Breast epithelium (tissue), 4 donors: ENCODE measurements around the gene FECH. TPM values are rescaled to one million over a fixed set of nuclear protein-coding genes. Genes with fewer than 3 reads are reported as not detected.

Experiments used
- DNase-seq, 2 donors: peaks; one replicate each; pipeline ENCODE4 v3.0.0-alpha.2; 2019; ENCODE audit warnings: low spot score in 2 of 2
- H3K27ac ChIP-seq, 2 donors: fragments of 200-600 bp; sonication (generic) in 1 of 2; one replicate each; pipeline ENCODE4 v1.5.1; 2016 to 2019; ENCODE audit warnings: mild to moderate bottlenecking in 1 of 2
- H3K27me3 ChIP-seq, 2 donors: fragments of 200-600 bp; sonication (generic) in 1 of 2; one replicate each; pipeline versions ENCODE4 v1.5.1 to v1.6.0; 2017 to 2019; ENCODE audit warnings: control low read depth in 1 of 2, mild to moderate bottlenecking in 1 of 2
- H3K36me3 ChIP-seq: fragments of 200-600 bp; one replicate; pipeline ENCODE4 v1.5.1; 2019
- H3K4me1 ChIP-seq, 2 donors: fragments of 200-600 bp; sonication (generic); one replicate each; pipeline ENCODE4 v1.5.1; 2016 to 2019; ENCODE audit warnings: control low read depth in 1 of 2
- H3K4me3 ChIP-seq, 3 donors: fragments of 200-600 bp; sonication (generic); 1 replicate in 2 of 3; 2 replicates in 1 of 3; pipeline ENCODE4 v1.5.1; 2016 to 2019; ENCODE audit warnings: mild to moderate bottlenecking in 3 of 3, moderate library complexity in 2 of 3
- H3K9me3 ChIP-seq, 2 donors: fragments of 200-600 bp; sonication (generic) in 1 of 2; one replicate each; pipeline ENCODE4 v1.5.1; 2016 to 2019; ENCODE audit warnings: control low read depth in 1 of 2
- POLR2A ChIP-seq: fragments of 450-650 bp; IDR thresholded peaks from one replicate; pipeline ENCODE4 v1.6.1; 2016; ENCODE audit warnings: antibody characterized with exemption, mild to moderate bottlenecking, moderate library complexity
- POLR2AphosphoS5 ChIP-seq, 3 donors: sonication (generic); formaldehyde crosslinking; IDR thresholded peaks; one replicate each; pipeline ENCODE4 v1.6.1; 2017; ENCODE audit warnings: antibody characterized with exemption in 3 of 3
- intact Hi-C: fragments of 100-400 bp; cut with DNase I; formaldehyde crosslinking; loops from one replicate; pipeline ENCODE4 v1.15.1; 2023; ENCODE audit warnings: low total_unique reads
- total RNA-seq, 3 donors: library from RNA; depleted of rRNA; stranded (reverse); fragments of >200 nt; gene quantifications; one replicate each; pipeline ENCODE4 v1.1.0, GENCODE V29; 2016
- TF ChIP-seq, protein P1 (sequence below), 3 donors: fragments of 450-650 bp; IDR thresholded peaks; one replicate each; pipeline ENCODE4 v1.5.1; 2016 to 2017; ENCODE audit warnings: antibody characterized with exemption in 3 of 3, mild to moderate bottlenecking in 3 of 3, moderate library complexity in 3 of 3

The FECH gene
- total RNA-seq, 3 donors from 2014 or later, result 31.1 to 40.2 (median 37.3) TPM

DNA sequence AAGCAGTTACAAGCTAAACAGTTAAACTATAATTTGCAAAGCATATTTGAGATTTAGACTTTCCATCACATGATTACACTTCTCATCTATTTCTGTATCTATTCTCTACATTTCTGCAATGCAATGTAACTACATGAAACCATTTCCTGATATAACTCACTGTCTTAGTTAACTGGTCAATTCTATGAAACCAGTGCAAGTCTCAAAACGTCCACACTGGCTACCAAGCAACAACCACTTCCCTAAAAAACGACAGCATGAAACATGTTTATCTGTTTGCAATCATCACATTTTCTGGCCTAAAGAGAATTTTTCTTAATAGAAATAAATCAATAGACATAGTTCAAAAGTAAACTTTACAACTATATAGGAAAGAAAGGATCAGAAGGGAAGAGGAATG is 17.4 kb downstream of the FECH start:
- peaks cover 4% of the 10 kb centered on the region for H3K36me3 ChIP-seq
- no peaks in the 10 kb centered on the region for H3K27me3 ChIP-seq
- H3K4me3 ChIP-seq, result no peak overlapping the region
- H3K9me3 ChIP-seq, result no peaks in the 10 kb centered on the region
- H3K4me1 ChIP-seq, result no peaks in the 10 kb centered on the region
- TF ChIP-seq, protein P1, sequence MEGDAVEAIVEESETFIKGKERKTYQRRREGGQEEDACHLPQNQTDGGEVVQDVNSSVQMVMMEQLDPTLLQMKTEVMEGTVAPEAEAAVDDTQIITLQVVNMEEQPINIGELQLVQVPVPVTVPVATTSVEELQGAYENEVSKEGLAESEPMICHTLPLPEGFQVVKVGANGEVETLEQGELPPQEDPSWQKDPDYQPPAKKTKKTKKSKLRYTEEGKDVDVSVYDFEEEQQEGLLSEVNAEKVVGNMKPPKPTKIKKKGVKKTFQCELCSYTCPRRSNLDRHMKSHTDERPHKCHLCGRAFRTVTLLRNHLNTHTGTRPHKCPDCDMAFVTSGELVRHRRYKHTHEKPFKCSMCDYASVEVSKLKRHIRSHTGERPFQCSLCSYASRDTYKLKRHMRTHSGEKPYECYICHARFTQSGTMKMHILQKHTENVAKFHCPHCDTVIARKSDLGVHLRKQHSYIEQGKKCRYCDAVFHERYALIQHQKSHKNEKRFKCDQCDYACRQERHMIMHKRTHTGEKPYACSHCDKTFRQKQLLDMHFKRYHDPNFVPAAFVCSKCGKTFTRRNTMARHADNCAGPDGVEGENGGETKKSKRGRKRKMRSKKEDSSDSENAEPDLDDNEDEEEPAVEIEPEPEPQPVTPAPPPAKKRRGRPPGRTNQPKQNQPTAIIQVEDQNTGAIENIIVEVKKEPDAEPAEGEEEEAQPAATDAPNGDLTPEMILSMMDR (IDR thresholded peaks at IDR 0.05), result no peak
- TF ChIP-seq POLR2A (no peak), POLR2AphosphoS5 (IDR thresholded peaks at IDR 0.05) (no peak)
- intact Hi-C loops, result no loop called here
- DNase-seq, result no peak
- no peak overlapping the region for H3K27ac ChIP-seq

GRCh38 chr18:57561728-57562423 is 24.6 kb downstream of the FECH start:
- H3K27me3 ChIP-seq, result no peaks in the 10 kb centered on the region
- H3K27ac ChIP-seq, result no peak overlapping the region
- DNase-seq, result no peak
- no peaks in the 10 kb centered on the region for H3K4me1 ChIP-seq
- intact Hi-C loops, result no loop called here
- H3K4me3 ChIP-seq, result no peak overlapping the region
- no peaks in the 10 kb centered on the region for H3K36me3 ChIP-seq
- H3K9me3 ChIP-seq, result no peaks in the 10 kb centered on the region
- TF ChIP-seq POLR2A (no peak), POLR2AphosphoS5 (IDR thresholded peaks at IDR 0.05) (no peak)
- TF ChIP-seq, protein P1 (IDR thresholded peaks at IDR 0.05), result peak; percentile 42 to 79 (median 51)

DNA sequence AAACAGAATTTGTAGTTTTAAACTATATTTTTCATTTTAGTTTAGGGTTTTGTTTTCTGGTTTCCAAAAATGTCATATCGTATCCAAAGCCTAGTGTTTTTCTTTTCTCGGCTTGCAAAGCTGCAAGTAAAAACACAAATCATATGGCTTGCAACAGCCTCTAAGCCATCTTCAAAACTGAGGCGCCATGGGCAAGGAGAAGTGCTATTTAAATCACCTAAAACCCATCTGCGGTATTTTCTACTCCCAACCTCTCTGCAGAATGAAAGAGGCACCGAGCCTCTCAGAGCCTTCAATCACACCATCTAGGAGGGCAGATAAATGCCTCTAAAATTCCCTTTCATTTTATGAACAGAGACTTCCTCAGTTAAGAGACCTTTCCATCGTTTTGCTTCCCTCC is 25.2 kb downstream of the FECH start:
- Histone ChIP-seq H3K4me3 (no peak overlapping the region), H3K4me1 (no peaks in the 10 kb centered on the region), H3K27me3 (no peaks in the 10 kb centered on the region), H3K9me3 (no peaks in the 10 kb centered on the region), H3K36me3 (no peaks in the 10 kb centered on the region), H3K27ac (no peak overlapping the region)
- TF ChIP-seq POLR2AphosphoS5 (IDR thresholded peaks at IDR 0.05), result no peak
- intact Hi-C loops, result no loop called here
- no peak for DNase-seq

DNA sequence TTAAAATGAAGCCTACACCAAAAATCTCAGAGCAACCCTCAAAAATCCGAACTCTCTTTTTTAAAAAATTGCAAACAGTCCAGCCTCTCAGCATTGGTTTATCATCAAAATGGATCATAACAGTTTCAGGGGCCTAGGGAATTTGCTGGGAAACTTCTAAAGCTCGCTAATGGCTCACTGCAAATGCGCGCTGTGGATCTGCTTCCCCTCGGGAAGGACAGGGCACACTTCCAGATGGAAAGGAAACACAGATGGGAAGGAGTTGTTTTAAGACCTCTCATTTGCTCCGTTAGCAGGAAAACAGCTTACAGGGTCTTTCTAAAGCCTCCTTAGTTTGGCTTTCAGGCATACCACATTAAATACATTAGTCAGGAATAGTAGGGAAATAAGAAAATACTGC is 27.2 kb downstream of the FECH start:
- Histone ChIP-seq H3K36me3 (no peaks in the 10 kb centered on the region), H3K9me3 (no peaks in the 10 kb centered on the region), H3K4me3 (no peak overlapping the region), H3K4me1 (no peaks in the 10 kb centered on the region), H3K27me3 (no peaks in the 10 kb centered on the region), H3K27ac (no peak overlapping the region)
- intact Hi-C loops, result no loop called here
- DNase-seq, result no peak
- TF ChIP-seq POLR2AphosphoS5 (IDR thresholded peaks at IDR 0.05), result no peak
- TF ChIP-seq, protein P1 (IDR thresholded peaks at IDR 0.05), result no peak
- no peak for TF ChIP-seq POLR2A

DNA sequence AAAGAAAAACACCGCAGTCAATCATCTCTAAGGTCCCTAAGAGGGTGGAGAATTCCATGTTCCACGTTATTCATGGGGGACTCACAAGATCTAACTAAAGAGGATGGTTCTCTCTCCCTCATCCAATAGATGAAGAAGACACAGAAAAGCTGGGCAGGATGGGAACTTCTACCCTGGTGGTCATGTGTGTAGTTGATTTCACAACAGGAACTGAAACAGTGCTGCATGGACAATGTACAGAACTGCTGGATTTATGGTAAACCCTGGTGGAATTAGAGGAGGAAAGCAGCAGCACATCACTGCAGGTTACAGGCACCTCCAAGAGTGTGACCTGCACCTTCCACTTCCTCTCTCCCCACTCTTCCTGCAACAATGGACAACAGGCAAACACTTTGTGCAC is 31.4 kb downstream of the FECH start:
- no peak overlapping the region for H3K4me3 ChIP-seq
- DNase-seq, result no peak
- H3K27ac ChIP-seq, result no peak overlapping the region
- no peaks in the 10 kb centered on the region for H3K9me3 ChIP-seq
- TF ChIP-seq POLR2A (no peak), POLR2AphosphoS5 (IDR thresholded peaks at IDR 0.05) (no peak)
- no peaks in the 10 kb centered on the region for H3K36me3 ChIP-seq
- H3K27me3 ChIP-seq, result no peaks in the 10 kb centered on the region
- intact Hi-C loops, result no loop called here
- H3K4me1 ChIP-seq, result no peaks in the 10 kb centered on the region

DNA sequence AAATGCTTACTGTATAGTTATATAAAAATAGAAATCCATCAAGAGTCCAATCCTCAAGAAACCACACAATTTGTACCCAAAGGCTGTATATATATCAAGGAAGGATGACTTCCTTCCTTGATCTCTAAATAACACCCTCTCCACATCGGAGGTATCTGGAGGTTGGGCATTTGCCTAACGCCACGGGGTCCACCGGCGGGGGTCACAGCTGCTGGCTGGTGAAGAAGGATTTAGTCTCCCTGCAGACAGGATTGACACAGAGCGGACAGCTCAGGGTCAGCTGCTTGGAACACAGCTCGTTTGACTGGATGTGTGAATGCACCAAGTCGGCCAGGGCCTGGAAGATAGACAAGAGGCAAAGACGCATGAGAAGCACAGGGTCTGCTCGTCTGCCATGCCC is 36.0 kb downstream of the FECH start:
- H3K27me3 ChIP-seq, result no peaks in the 10 kb centered on the region
- no peak overlapping the region for H3K4me3 ChIP-seq
- H3K9me3 ChIP-seq, result no peaks in the 10 kb centered on the region
- intact Hi-C loops, result no loop called here
- DNase-seq, result no peak
- no peaks in the 10 kb centered on the region for H3K36me3 ChIP-seq
- H3K4me1 ChIP-seq, result no peaks in the 10 kb centered on the region
- TF ChIP-seq POLR2A, result no peak
- TF ChIP-seq, protein P1 (IDR thresholded peaks at IDR 0.05), result no peak
- H3K27ac ChIP-seq, result no peak overlapping the region
